Loucy (cell line): ENCODE results near the gene C12orf43.

Experiments
- H2AFZ ChIP-seq: fragments of 200-600 bp; sonication (generic); 2 replicates; pipeline ENCODE4 v1.6.0; 2016; ENCODE audit warnings: antibody characterized with exemption, mild to moderate bottlenecking, low read length, moderate library complexity
- H3F3A ChIP-seq: fragments of 200-600 bp; 2 replicates; pipeline ENCODE4 v1.6.0; 2016; ENCODE audit warnings: antibody characterized with exemption, low read depth, mild to moderate bottlenecking
- H3K27me3 ChIP-seq: fragments of 200-600 bp; sonication (generic); 2 replicates; pipeline ENCODE4 v1.6.1; 2014; ENCODE audit warnings: low read length, mild to moderate bottlenecking; ENCODE audit not compliant: insufficient read depth, poor library complexity, severe bottlenecking
- H3K36me3 ChIP-seq: fragments of 200-600 bp; sonication (generic); 2 replicates; pipeline ENCODE4 v1.6.1; 2016; ENCODE audit warnings: low read length; ENCODE audit not compliant: insufficient read depth
- H3K4me1 ChIP-seq: fragments of 200-600 bp; sonication (generic); 2 replicates; pipeline ENCODE4 v1.5.1; 2014; ENCODE audit warnings: low read length, mild to moderate bottlenecking; ENCODE audit not compliant: insufficient read depth, poor library complexity, severe bottlenecking
- H3K4me2 ChIP-seq: fragments of 200-600 bp; sonication (generic); 2 replicates; pipeline ENCODE4 v1.6.0; 2014; ENCODE audit warnings: antibody characterized with exemption, low read length, low read depth, mild to moderate bottlenecking; ENCODE audit not compliant: poor library complexity, severe bottlenecking
- H3K4me3 ChIP-seq: fragments of 200-600 bp; sonication (generic); 2 replicates; pipeline ENCODE4 v1.5.1; 2014; ENCODE audit warnings: low read length, mild to moderate bottlenecking, mixed read lengths; ENCODE audit not compliant: poor library complexity, severe bottlenecking
- H3K79me2 ChIP-seq: fragments of 200-600 bp; sonication (generic); 2 replicates; pipeline ENCODE4 v1.6.1; 2014; ENCODE audit warnings: low read length; ENCODE audit not compliant: insufficient read depth
- H3K9ac ChIP-seq: fragments of 200-600 bp; sonication (generic); 2 replicates; pipeline ENCODE4 v1.6.0; 2014; ENCODE audit warnings: mild to moderate bottlenecking, low read depth, low read length, moderate library complexity; ENCODE audit not compliant: poor library complexity, severe bottlenecking
- H3K9me2 ChIP-seq: fragments of 200-600 bp; sonication (generic); replicated peaks from 2 replicates; pipeline ENCODE4 v1.6.1; 2016; ENCODE audit warnings: low read depth, low read length, mixed read lengths
- H3K9me3 ChIP-seq: fragments of 200-600 bp; sonication (generic); 2 replicates; pipeline ENCODE4 v1.6.1; 2014; ENCODE audit warnings: mild to moderate bottlenecking, antibody characterized with exemption, low read length, low read depth; ENCODE audit not compliant: insufficient read depth
- H4K20me1 ChIP-seq: fragments of 200-600 bp; sonication (generic); 2 replicates; pipeline ENCODE4 v1.6.0; 2014; ENCODE audit warnings: antibody characterized with exemption, low read length, mild to moderate bottlenecking; ENCODE audit not compliant: insufficient read depth, poor library complexity, severe bottlenecking
- EZH2phosphoT487 ChIP-seq: fragments of 200-600 bp; IDR thresholded peaks from 2 replicates; pipeline ENCODE4 v1.6.1; 2018; ENCODE audit warnings: antibody characterized with exemption, mild to moderate bottlenecking, moderate library complexity, borderline replicate concordance
- TF ChIP-seq, protein P1 (sequence below): fragments of 200-600 bp; sonication (generic); conservative IDR thresholded peaks from 2 replicates; pipeline ENCODE4 v1.5.1; 2014; ENCODE audit warnings: mild to moderate bottlenecking, antibody characterized with exemption, low read length

Gene C12orf43

DNA sequence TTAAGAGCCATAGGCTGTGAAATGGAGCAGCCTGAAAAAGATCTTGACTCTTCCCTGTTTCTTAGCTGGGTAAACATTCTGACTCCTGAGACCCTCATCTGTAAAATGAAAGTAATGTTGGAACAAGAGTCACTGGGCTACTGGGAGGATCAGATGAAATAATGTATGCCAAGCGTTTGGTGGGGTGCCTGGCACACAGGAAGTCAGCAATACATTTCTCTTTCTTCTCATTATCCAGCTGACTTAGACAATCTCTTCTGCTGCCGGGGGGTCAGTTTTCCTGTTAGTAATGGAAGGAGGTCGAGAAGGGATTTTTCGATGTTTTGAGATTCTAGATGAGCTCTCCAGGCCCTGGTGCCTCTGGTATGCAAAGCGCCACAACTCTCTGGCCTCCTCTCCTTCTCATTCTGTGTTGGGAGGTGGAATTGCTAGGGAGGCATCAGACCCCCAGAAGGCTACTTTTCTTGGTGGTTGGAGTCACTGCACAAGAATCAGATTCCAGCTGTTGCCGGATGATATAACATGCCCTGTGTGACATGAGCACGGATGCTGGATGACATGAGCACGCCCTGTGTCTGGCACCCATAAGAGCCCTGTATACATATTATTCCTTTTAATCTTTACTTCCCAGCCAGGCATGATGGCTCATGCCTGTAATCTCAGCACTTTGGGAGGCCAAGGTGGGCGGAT, 18.5 kb upstream of the C12orf43 start:
- H3K4me2 ChIP-seq, result peak overlapping the region; percentile 22
- H4K20me1 ChIP-seq, result no peaks in the 10 kb centered on the region
- no peak overlapping the region for H3K9ac ChIP-seq
- no peak overlapping the region for H2AFZ ChIP-seq
- no peaks in the 10 kb centered on the region for H3K79me2 ChIP-seq
- no peaks in the 10 kb centered on the region for H3K9me2 ChIP-seq
- H3K4me1 ChIP-seq, result peaks cover 9% of the 10 kb centered on the region
- H3K4me3 ChIP-seq, result no peak overlapping the region
- TF ChIP-seq EZH2phosphoT487, result no peak
- TF ChIP-seq, protein P1, sequence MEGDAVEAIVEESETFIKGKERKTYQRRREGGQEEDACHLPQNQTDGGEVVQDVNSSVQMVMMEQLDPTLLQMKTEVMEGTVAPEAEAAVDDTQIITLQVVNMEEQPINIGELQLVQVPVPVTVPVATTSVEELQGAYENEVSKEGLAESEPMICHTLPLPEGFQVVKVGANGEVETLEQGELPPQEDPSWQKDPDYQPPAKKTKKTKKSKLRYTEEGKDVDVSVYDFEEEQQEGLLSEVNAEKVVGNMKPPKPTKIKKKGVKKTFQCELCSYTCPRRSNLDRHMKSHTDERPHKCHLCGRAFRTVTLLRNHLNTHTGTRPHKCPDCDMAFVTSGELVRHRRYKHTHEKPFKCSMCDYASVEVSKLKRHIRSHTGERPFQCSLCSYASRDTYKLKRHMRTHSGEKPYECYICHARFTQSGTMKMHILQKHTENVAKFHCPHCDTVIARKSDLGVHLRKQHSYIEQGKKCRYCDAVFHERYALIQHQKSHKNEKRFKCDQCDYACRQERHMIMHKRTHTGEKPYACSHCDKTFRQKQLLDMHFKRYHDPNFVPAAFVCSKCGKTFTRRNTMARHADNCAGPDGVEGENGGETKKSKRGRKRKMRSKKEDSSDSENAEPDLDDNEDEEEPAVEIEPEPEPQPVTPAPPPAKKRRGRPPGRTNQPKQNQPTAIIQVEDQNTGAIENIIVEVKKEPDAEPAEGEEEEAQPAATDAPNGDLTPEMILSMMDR, result no peak
- no peaks in the 10 kb centered on the region for H3K36me3 ChIP-seq
- no peaks in the 10 kb centered on the region for H3F3A ChIP-seq
- H3K9me3 ChIP-seq, result no peaks in the 10 kb centered on the region
- peaks cover 79% of the 10 kb centered on the region for H3K27me3 ChIP-seq

DNA sequence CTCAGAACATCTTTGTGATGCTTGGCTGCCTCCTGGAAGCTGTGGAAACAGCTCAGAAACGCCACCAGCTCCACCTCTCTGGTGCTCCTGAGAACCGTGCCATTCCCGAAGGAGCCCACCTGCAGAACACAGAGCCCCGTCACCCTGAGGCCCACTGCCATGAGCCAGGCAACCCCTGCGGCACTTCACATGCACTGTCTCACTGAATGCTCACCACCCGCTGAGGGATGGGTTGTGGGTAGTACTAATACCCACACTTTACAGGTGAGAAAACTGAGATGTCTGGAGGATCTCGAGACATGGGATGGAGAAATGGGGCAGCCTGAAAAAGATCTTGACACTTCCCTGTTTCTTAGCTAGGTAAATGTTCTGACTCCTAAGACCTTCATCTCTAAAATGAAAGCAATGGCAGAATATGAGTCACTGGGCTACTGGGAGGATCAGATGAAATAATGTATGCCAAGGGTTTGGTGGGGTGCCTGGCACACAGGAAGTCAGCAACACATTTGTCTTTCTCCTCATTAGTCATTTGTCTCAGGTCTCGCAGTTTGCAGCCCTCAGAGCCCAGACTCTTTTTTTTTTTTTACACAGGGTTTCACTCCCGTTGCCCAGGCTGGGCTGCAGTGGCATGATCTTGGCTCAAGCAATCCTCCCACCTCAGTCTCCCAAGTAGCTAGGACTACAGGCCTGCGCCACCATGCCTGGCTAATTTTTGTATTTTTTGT, 17.5 kb upstream of the C12orf43 start:
- H3K36me3 ChIP-seq, result no peaks in the 10 kb centered on the region
- no peaks in the 10 kb centered on the region for H3K79me2 ChIP-seq
- H3K4me2 ChIP-seq, result peak overlapping the region; percentile 22
- no peaks in the 10 kb centered on the region for H3F3A ChIP-seq
- H4K20me1 ChIP-seq, result no peaks in the 10 kb centered on the region
- peaks cover 9% of the 10 kb centered on the region for H3K4me1 ChIP-seq
- no peak overlapping the region for H3K4me3 ChIP-seq
- H3K27me3 ChIP-seq, result peaks cover 69% of the 10 kb centered on the region
- no peak overlapping the region for H3K9ac ChIP-seq
- H3K9me3 ChIP-seq, result no peaks in the 10 kb centered on the region
- TF ChIP-seq, protein P1, result no peak
- TF ChIP-seq EZH2phosphoT487, result no peak
- no peak overlapping the region for H2AFZ ChIP-seq
- no peaks in the 10 kb centered on the region for H3K9me2 ChIP-seq

GRCh38 chr12:121030576-121031212, 14.4 kb upstream of the C12orf43 start:
- H3K9me3 ChIP-seq, result no peaks in the 10 kb centered on the region
- peaks cover 9% of the 10 kb centered on the region for H3K4me1 ChIP-seq
- no peak overlapping the region for H2AFZ ChIP-seq
- TF ChIP-seq EZH2phosphoT487, result no peak
- TF ChIP-seq, protein P1, result no peak
- H3K9me2 ChIP-seq, result no peaks in the 10 kb centered on the region
- H3K4me3 ChIP-seq, result no peak overlapping the region
- H3K79me2 ChIP-seq, result no peaks in the 10 kb centered on the region
- no peaks in the 10 kb centered on the region for H3K36me3 ChIP-seq
- H3K27me3 ChIP-seq, result peaks cover 60% of the 10 kb centered on the region
- H3K4me2 ChIP-seq, result no peak overlapping the region
- H3F3A ChIP-seq, result no peaks in the 10 kb centered on the region
- H4K20me1 ChIP-seq, result no peaks in the 10 kb centered on the region
- no peak overlapping the region for H3K9ac ChIP-seq
